Fibroblast of peridontal ligament (primary cell): ENCODE data around the gene TGM2.
A peak's percentile ranks its signal among the peaks of the same experiment; 100 is the strongest.

Experiments
- DNase-seq: peaks from one replicate; pipeline ENCODE4 v3.0.0-alpha.2; 2010; ENCODE audit errors: extremely low read depth

Gene TGM2

GRCh38 chr20:38092915-38093314, 72.2 kb downstream of the TGM2 start:
- DNase-seq = no peak

DNA sequence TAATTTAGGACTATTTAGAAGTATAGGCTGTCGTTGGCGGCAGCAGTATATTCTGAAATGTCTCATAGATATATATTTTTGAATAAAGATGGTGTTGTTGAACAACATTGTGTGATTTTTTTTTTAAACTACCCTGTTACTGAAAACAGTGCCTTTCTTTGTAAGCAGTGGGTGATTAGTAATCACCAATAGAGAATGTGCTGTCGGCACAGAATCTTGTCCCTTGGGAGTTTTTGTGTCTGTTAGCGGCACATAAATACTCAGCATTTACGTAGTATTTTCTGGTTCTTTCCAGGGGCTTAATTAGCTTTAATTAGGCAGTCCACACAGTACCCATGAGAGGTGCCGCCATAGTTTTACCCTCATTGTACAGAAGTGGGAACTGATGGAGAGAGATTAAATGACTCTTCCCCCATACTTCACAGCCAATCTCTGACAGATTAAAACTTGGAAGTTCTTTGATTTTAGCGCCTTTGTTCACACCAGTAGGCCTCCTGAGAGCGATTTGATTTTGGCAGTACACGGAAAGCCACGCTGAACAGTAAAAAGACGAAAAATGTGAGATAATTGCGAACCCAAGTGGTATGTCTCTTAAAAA, 72.7 kb downstream of the TGM2 start:
- peak; percentile 44 for DNase-seq

DNA sequence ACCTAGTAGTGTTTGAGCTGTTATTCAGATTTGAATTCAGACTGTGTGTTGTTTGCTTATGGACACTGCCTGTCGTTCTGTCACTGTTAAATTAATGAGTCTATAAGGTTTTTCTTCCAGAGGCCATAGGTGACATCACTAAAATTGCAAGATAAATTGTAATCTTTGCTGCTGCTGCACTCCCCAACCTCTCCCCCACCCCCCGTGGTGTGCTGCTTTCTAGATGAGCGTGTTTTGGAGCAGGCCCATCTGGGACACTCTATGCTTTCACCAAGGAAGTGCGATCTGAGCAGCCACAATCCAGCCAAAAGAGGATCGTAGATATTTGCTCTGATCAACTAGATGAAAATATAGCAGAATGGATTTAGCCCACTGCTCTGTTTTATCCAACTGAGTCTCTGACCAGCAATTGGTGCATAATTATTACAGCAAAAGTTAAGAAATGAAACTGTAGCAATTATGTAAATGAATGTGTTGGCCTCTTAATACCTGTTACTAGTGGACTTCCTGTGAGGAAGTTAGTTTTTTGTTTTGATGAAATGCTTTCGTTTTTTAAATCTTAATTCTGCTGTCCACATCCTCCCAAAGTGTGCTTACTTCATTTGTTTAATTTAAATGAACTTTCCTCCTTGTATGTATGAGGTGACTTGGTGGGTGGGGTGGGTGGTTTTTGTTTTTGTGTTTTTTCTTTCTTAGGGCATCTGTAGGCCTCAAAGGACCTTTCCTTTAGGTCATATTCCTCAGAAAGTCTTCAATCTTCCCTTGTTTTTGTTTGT, 73.4 kb downstream of the TGM2 start:
- no peak for DNase-seq

- DNase-seq = no peak
Measured at GRCh38 chr20:38090061-38090460, 75.0 kb downstream of the TGM2 start.

DNA sequence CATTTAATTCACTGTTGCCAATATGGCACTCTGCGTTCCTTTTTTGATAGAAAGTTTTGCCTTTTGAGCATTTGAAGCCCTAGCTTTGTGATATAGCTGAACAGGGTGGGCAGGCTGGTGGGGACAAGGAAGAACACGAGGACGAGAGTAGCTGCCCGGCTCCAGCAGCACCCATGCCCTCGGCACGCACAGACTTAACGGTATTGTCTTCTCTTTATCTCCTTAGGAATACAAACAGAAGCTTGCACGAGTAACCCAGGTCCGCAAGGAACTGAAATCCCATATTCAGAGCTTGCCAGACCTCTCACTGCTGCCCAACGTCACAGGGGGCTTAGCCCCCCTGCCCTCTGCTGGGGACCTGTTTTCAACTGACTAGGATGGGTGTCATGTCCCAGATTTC, 75.6 kb downstream of the TGM2 start:
- no peak for DNase-seq

DNA sequence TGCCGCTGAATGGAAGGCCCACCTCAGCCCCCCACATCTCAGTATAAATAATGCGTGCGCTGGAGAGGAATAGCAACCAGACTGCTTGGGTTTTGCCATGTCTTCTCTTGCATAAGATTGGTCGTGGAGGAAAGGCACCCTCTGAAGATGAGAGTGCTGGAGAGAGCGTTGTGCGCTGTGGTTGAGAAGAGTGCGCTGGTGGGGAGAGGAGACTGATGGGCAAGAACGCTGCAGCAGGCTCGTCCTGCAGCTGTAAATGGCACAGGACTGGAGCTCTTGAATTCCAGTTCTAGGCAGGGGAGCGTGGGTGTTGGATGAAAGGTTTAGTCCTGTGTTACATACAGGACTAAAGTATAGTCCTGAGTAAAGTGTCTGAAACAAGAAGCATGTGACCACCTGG, 80.0 kb downstream of the TGM2 start:
- DNase-seq = no peak

DNA sequence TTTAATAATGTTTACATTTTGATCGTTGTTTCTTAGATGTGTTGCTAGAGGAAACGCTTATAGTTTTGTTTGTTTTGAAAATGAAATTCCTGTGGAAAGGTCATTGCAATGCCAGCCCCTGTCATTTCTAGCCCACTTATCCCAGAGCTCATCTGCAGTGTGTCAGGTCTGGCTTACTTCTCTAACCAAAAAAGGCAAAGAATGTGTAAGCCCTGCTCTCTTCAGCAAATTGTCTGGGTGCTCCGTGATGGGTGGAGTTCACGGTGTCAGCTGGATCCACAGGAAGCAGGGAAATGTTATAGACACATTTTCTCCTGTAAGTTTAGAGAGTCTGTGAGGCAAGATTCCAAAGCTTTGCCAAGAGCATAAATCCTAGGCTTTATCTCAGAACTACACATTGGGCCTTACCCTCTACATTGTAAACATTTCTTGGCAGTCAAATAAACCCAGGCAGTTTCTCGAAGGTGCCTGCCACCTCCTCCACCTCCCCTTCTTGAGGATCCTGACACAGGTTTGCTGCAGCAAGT, 80.6 kb downstream of the TGM2 start:
- DNase-seq = peak; percentile 82

- DNase-seq = no peak
Measured at GRCh38 chr20:38083338-38084048, 81.6 kb downstream of the TGM2 start.

DNA sequence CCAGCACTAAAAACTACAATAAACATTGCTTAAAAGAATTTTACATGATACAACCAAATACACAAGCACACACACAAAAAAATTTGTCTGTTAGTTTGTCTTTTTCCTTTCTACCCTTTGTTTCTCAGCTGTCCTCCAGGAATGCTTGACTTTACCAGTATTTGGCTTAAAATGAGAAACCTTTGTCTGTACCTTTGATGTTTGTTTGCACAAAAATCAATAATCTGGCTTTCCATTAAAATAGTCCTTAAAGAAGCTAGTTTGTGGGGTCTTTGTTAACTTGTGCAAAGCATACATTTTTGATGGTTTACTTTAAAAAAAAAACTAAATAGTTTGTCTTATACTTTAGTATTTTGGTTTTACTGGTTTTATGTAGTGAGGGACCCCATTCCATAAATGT, 82.2 kb downstream of the TGM2 start:
- DNase-seq = no peak

DNA sequence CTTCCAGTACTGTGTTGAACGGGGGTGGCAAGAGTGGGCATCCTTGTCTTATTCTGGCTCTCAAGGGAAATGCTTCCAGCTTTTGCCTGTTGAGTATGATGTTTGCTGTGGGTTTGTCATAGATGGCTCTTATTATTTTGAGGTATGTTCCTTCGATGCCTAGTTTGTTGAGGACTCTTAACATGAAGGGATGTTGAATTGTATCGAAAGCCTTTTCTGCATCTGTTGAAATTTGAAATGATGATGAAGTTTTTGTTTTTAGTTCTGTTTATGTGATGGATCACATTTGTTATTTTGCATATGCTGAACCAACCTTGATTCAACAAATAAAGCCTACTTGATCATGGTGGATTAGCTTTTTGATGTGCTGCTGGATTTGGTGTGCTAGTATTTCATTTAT, 83.5 kb downstream of the TGM2 start:
- DNase-seq = no peak

DNA sequence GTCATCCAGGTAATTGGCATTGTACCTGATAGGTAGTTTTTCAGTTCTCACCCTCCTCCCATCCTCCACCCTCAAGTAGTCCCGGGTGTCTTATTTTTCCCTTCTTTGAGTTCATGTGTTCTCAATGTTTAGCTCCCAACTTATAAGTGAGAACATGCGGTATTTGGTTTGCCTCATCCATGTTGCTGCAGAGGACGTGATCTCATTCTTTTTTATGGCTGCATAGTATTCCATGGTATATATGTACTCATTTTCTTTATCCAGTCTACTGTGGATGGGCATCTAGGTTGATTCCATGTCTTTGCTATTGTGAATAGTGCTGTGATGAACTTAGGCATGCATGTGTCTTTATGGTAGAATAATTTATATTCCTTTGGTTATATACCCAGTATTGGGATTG, 85.7 kb downstream of the TGM2 start:
- no peak for DNase-seq

GRCh38 chr20:38078084-38078483, 87.0 kb downstream of the TGM2 start:
- DNase-seq = no peak
